ENCODE data around the gene TBC1D21.

DNA sequence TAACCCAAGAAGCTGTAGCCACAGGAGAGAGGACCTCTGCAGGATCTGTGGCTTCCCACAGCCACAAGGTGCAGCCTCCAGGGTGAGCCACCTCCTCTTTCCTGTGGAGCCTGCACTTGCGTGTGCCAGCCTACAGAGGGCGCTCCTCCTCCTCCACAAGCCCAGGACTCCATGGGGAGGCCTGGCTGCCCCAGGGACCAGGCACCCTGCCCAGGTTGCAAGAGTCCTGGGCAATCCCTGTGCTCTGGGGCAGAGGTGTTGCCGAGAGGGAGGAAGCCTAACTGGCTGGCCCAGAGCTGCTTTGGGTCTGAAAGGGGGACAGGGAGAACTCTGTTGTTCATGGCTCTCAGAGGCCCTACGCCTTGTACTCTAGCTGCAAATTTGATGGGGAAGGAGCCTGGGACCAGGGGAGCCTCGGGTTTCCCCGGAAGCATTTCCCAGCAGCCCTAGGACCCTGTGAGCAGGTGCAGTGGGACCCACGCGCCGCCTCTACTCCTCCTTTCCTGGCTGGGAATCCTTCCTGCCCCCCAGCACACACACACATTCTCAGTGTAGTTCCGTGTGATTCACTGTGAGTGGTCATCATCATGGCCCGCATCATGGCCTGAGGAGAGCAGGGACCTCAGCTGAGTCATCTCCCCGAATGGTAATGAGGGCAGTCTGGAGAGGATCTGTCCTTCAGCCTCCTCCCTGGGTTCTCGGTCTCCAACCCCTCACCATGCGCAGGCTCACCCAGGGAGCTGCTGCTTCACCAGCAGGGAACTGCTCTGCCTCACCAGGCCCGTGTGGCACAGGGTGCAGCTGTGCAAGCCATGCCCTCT lies 24.3 kb downstream of the TBC1D21 start:
- TF ChIP-seq SRF (IDR thresholded peaks at IDR 0.05; ENCODE audit: low read depth in 2 of 2, low read length in 2 of 2), result no peak
- no peak for TF ChIP-seq POLR2A (IDR thresholded peaks at IDR 0.05; ENCODE audit: low read depth, low read length)
- TF ChIP-seq, protein P1, sequence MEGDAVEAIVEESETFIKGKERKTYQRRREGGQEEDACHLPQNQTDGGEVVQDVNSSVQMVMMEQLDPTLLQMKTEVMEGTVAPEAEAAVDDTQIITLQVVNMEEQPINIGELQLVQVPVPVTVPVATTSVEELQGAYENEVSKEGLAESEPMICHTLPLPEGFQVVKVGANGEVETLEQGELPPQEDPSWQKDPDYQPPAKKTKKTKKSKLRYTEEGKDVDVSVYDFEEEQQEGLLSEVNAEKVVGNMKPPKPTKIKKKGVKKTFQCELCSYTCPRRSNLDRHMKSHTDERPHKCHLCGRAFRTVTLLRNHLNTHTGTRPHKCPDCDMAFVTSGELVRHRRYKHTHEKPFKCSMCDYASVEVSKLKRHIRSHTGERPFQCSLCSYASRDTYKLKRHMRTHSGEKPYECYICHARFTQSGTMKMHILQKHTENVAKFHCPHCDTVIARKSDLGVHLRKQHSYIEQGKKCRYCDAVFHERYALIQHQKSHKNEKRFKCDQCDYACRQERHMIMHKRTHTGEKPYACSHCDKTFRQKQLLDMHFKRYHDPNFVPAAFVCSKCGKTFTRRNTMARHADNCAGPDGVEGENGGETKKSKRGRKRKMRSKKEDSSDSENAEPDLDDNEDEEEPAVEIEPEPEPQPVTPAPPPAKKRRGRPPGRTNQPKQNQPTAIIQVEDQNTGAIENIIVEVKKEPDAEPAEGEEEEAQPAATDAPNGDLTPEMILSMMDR (IDR thresholded peaks at IDR 0.05 in 2 of 3, conservative IDR thresholded peaks at IDR 0.05 in 1 of 3; ENCODE audit: control insufficient read depth in 2 of 3, extremely low read depth in 1 of 3, insufficient read depth in 1 of 3, low read depth in 3 of 3, low read length in 3 of 3), result peak; percentile 71 to 89 (median 85)
- no peak for TF ChIP-seq YBX1 (IDR thresholded peaks at IDR 0.05)
- TF ChIP-seq HDAC6 (IDR thresholded peaks at IDR 0.05; ENCODE audit: unreplicated experiment), result no peak
- no peak for TF ChIP-seq ZNF274 (IDR thresholded peaks at IDR 0.05; ENCODE audit: insufficient read depth, insufficient read length)
- no peak for TF ChIP-seq SREBF1 (IDR thresholded peaks at IDR 0.05; ENCODE audit: low read length)
- no peak for TF ChIP-seq ZZZ3 (IDR thresholded peaks at IDR 0.05; ENCODE audit: control insufficient read depth, insufficient read length, low read depth)
- no peak for TF ChIP-seq TCF12 (IDR thresholded peaks at IDR 0.05; ENCODE audit: low read depth, low read length)
- no peak for TF ChIP-seq SIN3A (IDR thresholded peaks at IDR 0.05; ENCODE audit: low read depth, low read length)
- no peak for TF ChIP-seq LARP7 (IDR thresholded peaks at IDR 0.05)
- no peak for TF ChIP-seq PAX8 (IDR thresholded peaks at IDR 0.05)
- TF ChIP-seq ASH2L (IDR thresholded peaks at IDR 0.05; ENCODE audit: borderline replicate concordance, low read depth), result no peak
- no peak for TF ChIP-seq TAF1 (IDR thresholded peaks at IDR 0.05; ENCODE audit: borderline replicate concordance, low read depth, low read length)
